ENCODE measurements around the gene SLC16A5.
A peak's percentile ranks its signal among the peaks of the same experiment; 100 is the strongest.

Gene SLC16A5

GRCh38 chr17:75113798-75114551 is 26.2 kb downstream of the SLC16A5 start:
- no peak overlapping the region for H3K27ac ChIP-seq (ENCODE audit: low read depth, low read length)
- no peak overlapping the region for H3K18ac ChIP-seq (ENCODE audit: low read length)
- H3K4me2 ChIP-seq (ENCODE audit: low read length): peak overlapping the region; percentile 28
- no peaks in the 10 kb centered on the region for H3K27me3 ChIP-seq (ENCODE audit: insufficient read depth, low read length)
- WGBS (ENCODE audit: extremely low coverage, insufficient coverage, insufficient read length): no CpG with 5 or more reads among the region's 22 CpGs
- H4K91ac ChIP-seq (ENCODE audit: low read depth, low read length): peak overlapping the region; percentile 8
- no peak overlapping the region for H3K4me3 ChIP-seq (ENCODE audit: low read depth, low read length)
- H3K36me3 ChIP-seq (ENCODE audit: control insufficient read depth in 1 of 2, insufficient read depth in 2 of 2, low read length in 2 of 2): peaks cover 4 to 14% of the 10 kb centered on the region in 2 experiments
- H3K14ac ChIP-seq (ENCODE audit: low read length): no peak overlapping the region
- H3K4ac ChIP-seq (ENCODE audit: low read depth, low read length): no peak overlapping the region
- peak overlapping the region; percentile 85 for H4K8ac ChIP-seq (ENCODE audit: low read depth, low read length)
- no peak overlapping the region for H3K9ac ChIP-seq (ENCODE audit: low read length)
- H2BK12ac ChIP-seq (ENCODE audit: low read length): no peak overlapping the region
- peak overlapping the region; percentile 25 for H2BK5ac ChIP-seq (ENCODE audit: low read depth, low read length, poor library complexity)
- H3K79me2 ChIP-seq (ENCODE audit: control insufficient read depth, insufficient read depth, low read length, poor library complexity): peaks cover 2% of the 10 kb centered on the region
- H2AFZ ChIP-seq (ENCODE audit: insufficient read depth, low read length, poor library complexity): peak overlapping the region; percentile 35
- H3K9me3 ChIP-seq (ENCODE audit: insufficient read depth, low read depth, low read length): no peaks in the 10 kb centered on the region
- peaks cover 5 to 13% of the 10 kb centered on the region in 2 experiments for H3K4me1 ChIP-seq (ENCODE audit: control insufficient read depth in 1 of 2, insufficient read depth in 2 of 2, low read length in 2 of 2)
- H2AK5ac ChIP-seq (ENCODE audit: low read length): no peak overlapping the region
- H3K79me1 ChIP-seq (ENCODE audit: low read length): peaks cover 8% of the 10 kb centered on the region
- H4K12ac ChIP-seq (ENCODE audit: low read depth, low read length): peak overlapping the region; percentile 9
- no peak overlapping the region for H2BK120ac ChIP-seq (ENCODE audit: insufficient read depth, low read length, poor library complexity)
- no peak overlapping the region for H3K23ac ChIP-seq (ENCODE audit: low read length)
- peak; percentile 72 to 94 for DNase-seq

GRCh38 chr17:75114552-75115314 is 27.0 kb downstream of the SLC16A5 start:
- Histone ChIP-seq H3K9ac (ENCODE audit: low read length) (no peak overlapping the region), H2BK120ac (ENCODE audit: insufficient read depth, low read length, poor library complexity) (no peak overlapping the region), H3K14ac (ENCODE audit: low read length) (no peak overlapping the region), H3K27me3 (ENCODE audit: insufficient read depth, low read length) (no peaks in the 10 kb centered on the region), H3K9me3 (ENCODE audit: insufficient read depth, low read depth, low read length) (no peaks in the 10 kb centered on the region), H3K79me1 (ENCODE audit: low read length) (peaks cover 6% of the 10 kb centered on the region), H3K4me3 (ENCODE audit: low read depth, low read length) (no peak overlapping the region), H3K18ac (ENCODE audit: low read length) (no peak overlapping the region), H3K4me1 (ENCODE audit: control insufficient read depth in 1 of 2, insufficient read depth in 2 of 2, low read length in 2 of 2) (peaks cover 0 to 8% of the 10 kb centered on the region in 2 experiments), H2BK12ac (ENCODE audit: low read length) (no peak overlapping the region), H3K4me2 (ENCODE audit: low read length) (no peak overlapping the region), H2AK5ac (ENCODE audit: low read length) (no peak overlapping the region), H4K12ac (ENCODE audit: low read depth, low read length) (peak overlapping the region; percentile 9), H3K27ac (ENCODE audit: low read depth, low read length) (no peak overlapping the region), H3K4ac (ENCODE audit: low read depth, low read length) (no peak overlapping the region), H3K36me3 (ENCODE audit: control insufficient read depth in 1 of 2, insufficient read depth in 2 of 2, low read length in 2 of 2) (peaks cover 4 to 14% of the 10 kb centered on the region in 2 experiments), H3K23ac (ENCODE audit: low read length) (no peak overlapping the region), H4K8ac (ENCODE audit: low read depth, low read length) (peak overlapping the region; percentile 85), H2AFZ (ENCODE audit: insufficient read depth, low read length, poor library complexity) (no peak overlapping the region), H3K79me2 (ENCODE audit: control insufficient read depth, insufficient read depth, low read length, poor library complexity) (peaks cover 2% of the 10 kb centered on the region), H4K91ac (ENCODE audit: low read depth, low read length) (peak overlapping the region; percentile 8), H2BK5ac (ENCODE audit: low read depth, low read length, poor library complexity) (no peak overlapping the region)
- DNase-seq: no peak
- WGBS (ENCODE audit: extremely low coverage, insufficient coverage, insufficient read length): no CpG with 5 or more reads among the region's 19 CpGs

GRCh38 chr17:75115555-75115954 is 27.8 kb downstream of the SLC16A5 start:
- H3K79me1 ChIP-seq (ENCODE audit: low read length): peaks cover 2% of the 10 kb centered on the region
- H3K18ac ChIP-seq (ENCODE audit: low read length): no peak overlapping the region
- no peak overlapping the region for H3K27ac ChIP-seq (ENCODE audit: low read depth, low read length)
- H3K4me1 ChIP-seq (ENCODE audit: control insufficient read depth in 1 of 2, insufficient read depth in 2 of 2, low read length in 2 of 2): peaks cover 0 to 5% of the 10 kb centered on the region in 2 experiments
- H2AK5ac ChIP-seq (ENCODE audit: low read length): no peak overlapping the region
- no peaks in the 10 kb centered on the region for H3K27me3 ChIP-seq (ENCODE audit: insufficient read depth, low read length)
- H4K12ac ChIP-seq (ENCODE audit: low read depth, low read length): no peak overlapping the region
- no peak for DNase-seq
- no peak overlapping the region for H2BK120ac ChIP-seq (ENCODE audit: insufficient read depth, low read length, poor library complexity)
- no peak overlapping the region for H3K9ac ChIP-seq (ENCODE audit: low read length)
- no peak overlapping the region for H2BK5ac ChIP-seq (ENCODE audit: low read depth, low read length, poor library complexity)
- no peak overlapping the region for H3K4ac ChIP-seq (ENCODE audit: low read depth, low read length)
- no peak overlapping the region for H3K23ac ChIP-seq (ENCODE audit: low read length)
- no peak overlapping the region for H2BK12ac ChIP-seq (ENCODE audit: low read length)
- H3K79me2 ChIP-seq (ENCODE audit: control insufficient read depth, insufficient read depth, low read length, poor library complexity): no peaks in the 10 kb centered on the region
- H3K36me3 ChIP-seq (ENCODE audit: control insufficient read depth in 1 of 2, insufficient read depth in 2 of 2, low read length in 2 of 2): peaks cover 4 to 14% of the 10 kb centered on the region in 2 experiments
- H3K4me2 ChIP-seq (ENCODE audit: low read length): no peak overlapping the region
- no peak overlapping the region for H4K91ac ChIP-seq (ENCODE audit: low read depth, low read length)
- H4K8ac ChIP-seq (ENCODE audit: low read depth, low read length): no peak overlapping the region
- H3K4me3 ChIP-seq (ENCODE audit: low read depth, low read length): no peak overlapping the region
- H2AFZ ChIP-seq (ENCODE audit: insufficient read depth, low read length, poor library complexity): no peak overlapping the region
- H3K9me3 ChIP-seq (ENCODE audit: insufficient read depth, low read depth, low read length): no peaks in the 10 kb centered on the region
- no peak overlapping the region for H3K14ac ChIP-seq (ENCODE audit: low read length)

- Histone ChIP-seq H3K4me3 (ENCODE audit: low read depth, low read length) (no peak overlapping the region), H2BK120ac (ENCODE audit: insufficient read depth, low read length, poor library complexity) (no peak overlapping the region), H3K23ac (ENCODE audit: low read length) (no peak overlapping the region), H4K12ac (ENCODE audit: low read depth, low read length) (no peak overlapping the region), H3K79me2 (ENCODE audit: control insufficient read depth, insufficient read depth, low read length, poor library complexity) (no peaks in the 10 kb centered on the region), H3K4me2 (ENCODE audit: low read length) (no peak overlapping the region), H3K36me3 (ENCODE audit: control insufficient read depth in 1 of 2, insufficient read depth in 2 of 2, low read length in 2 of 2) (peaks cover 4 to 14% of the 10 kb centered on the region in 2 experiments), H3K14ac (ENCODE audit: low read length) (no peak overlapping the region), H2AK5ac (ENCODE audit: low read length) (no peak overlapping the region), H2BK12ac (ENCODE audit: low read length) (no peak overlapping the region), H3K4me1 (ENCODE audit: control insufficient read depth in 1 of 2, insufficient read depth in 2 of 2, low read length in 2 of 2) (peaks cover 0 to 3% of the 10 kb centered on the region in 2 experiments), H3K9me3 (ENCODE audit: insufficient read depth, low read depth, low read length) (no peaks in the 10 kb centered on the region), H4K91ac (ENCODE audit: low read depth, low read length) (no peak overlapping the region), H2BK5ac (ENCODE audit: low read depth, low read length, poor library complexity) (no peak overlapping the region), H3K4ac (ENCODE audit: low read depth, low read length) (no peak overlapping the region), H3K79me1 (ENCODE audit: low read length) (peaks cover 2% of the 10 kb centered on the region), H2AFZ (ENCODE audit: insufficient read depth, low read length, poor library complexity) (no peak overlapping the region), H3K27ac (ENCODE audit: low read depth, low read length) (no peak overlapping the region), H3K27me3 (ENCODE audit: insufficient read depth, low read length) (no peaks in the 10 kb centered on the region), H3K9ac (ENCODE audit: low read length) (no peak overlapping the region), H4K8ac (ENCODE audit: low read depth, low read length) (no peak overlapping the region), H3K18ac (ENCODE audit: low read length) (no peak overlapping the region)
- no peak for DNase-seq
- WGBS (ENCODE audit: extremely low coverage, insufficient coverage, insufficient read length): no CpG with 5 or more reads among the region's 9 CpGs
Observed at GRCh38 chr17:75116737-75117136, 29.0 kb downstream of the SLC16A5 start.
